HG03095 (cell line): ENCODE measurements around the gene PALS2.

Source experiments
- ATAC-seq: cut with Tn5 transposase; IDR thresholded peaks from one replicate; pipeline ENCODE4 v1.9.1; 2021; ENCODE audit warnings: moderate library complexity; ENCODE audit not compliant: unreplicated experiment

PALS2 gene

DNA sequence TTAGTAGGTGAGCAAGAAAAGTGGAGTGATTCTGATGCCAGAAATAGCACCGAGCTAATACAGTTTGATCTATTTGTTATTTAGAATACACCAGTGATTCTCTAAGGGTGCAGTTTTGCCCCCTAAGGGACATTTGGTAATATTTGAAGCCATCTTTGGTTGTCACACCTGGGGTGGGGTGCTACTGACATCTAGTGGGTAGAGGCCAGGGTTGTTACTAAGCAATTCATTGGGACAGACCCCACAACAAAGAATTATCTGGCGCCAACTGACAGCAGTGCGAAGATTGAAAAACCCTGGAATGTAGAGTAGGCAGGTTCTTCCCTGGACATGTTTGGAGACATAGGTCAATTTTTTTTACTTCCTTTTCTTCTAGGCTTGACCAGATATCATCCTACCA lies 14.6 kb downstream of the PALS2 start:
- ATAC-seq: peak; percentile 45

DNA sequence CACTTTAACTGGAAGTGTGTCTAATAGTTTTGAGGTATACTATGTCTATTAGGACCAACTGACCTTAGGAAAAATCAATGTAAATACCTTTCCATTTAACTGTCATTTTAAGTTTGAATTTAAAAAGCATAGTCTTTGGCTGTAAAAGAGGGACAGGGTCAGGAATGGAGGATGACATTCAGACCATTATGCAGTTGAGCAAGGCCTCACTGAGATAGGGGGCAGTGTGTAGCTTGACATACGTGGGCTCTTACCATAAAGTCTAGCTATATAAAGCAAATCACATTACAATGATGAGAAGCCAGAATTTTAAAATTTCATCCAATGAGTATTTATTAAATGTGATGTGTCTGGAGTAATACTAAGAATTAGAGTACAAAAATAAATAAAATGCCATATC lies 17.9 kb downstream of the PALS2 start:
- ATAC-seq: no peak

DNA sequence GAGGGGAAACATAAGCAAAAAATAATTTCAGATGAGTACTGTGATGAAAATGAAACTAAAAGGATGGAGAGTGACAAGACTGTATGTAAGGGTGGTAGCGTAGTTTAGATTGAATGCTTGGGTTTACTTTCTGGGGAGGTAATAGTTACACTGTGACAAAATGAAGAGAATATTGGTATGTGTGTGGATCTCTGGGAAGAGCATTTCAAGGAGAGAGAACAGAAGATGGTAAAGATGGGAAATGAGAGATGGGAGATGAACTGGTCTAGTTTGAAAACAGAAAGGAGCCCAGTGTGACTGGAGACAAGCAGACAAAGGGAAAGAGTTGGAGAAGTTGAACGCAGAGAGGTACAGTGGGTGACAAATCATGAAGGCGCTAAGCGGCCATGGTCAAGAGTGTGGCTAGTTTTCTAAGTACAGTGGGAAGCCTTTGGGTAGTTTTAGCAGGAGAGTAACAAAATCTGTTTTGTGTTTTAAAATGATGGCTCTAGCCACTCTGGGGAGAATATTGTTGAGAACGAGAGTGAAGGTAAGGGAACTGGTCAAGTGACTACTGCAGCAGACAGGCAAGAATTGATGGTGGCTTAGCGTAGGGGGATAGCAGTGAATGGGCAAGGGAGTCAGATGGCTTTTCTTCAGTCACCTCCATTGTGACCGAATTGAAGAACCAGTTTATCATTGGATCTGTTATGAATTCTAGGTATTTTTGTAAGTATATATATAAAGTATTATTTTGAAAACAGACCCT lies 22.6 kb downstream of the PALS2 start:
- ATAC-seq: peak; percentile 64

DNA sequence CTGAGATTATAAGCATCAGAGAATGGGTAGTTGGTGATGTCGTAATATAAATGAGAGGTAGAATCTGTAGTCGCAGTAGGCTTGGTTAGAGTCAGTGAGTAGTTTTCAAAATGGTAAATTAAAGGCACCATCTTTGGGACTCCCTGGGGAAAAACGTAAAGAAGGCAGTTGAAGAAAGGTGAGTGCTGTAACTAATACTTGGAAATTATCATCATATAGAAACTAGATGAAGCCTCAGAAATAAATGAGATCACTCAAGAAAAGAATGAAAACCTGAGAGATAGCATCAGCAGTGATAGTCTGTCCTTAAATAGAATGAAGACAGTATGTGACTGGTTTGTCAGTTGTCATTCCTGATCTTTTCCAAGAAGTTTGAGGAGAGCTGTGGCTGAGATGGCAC lies 23.8 kb downstream of the PALS2 start:
- no peak for ATAC-seq

DNA sequence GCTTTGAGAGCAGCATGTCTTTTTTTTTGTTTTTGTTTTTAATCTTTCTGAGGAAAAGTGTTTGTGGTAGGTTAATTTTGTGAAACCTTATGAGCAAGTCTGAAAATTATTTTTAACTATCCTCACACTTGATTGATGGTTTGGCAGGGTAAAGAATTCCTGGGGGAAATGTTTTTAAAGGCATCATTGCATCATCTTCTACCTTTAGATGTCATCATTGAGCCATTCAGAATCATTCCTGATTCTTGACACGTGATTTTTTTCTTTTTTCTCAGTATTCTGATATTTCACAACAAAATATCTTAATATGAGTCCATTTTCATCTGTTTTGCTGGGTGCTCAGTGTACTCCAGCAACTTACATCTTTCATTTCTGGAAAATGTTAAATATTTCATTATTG lies 28.3 kb downstream of the PALS2 start:
- no peak for ATAC-seq

DNA sequence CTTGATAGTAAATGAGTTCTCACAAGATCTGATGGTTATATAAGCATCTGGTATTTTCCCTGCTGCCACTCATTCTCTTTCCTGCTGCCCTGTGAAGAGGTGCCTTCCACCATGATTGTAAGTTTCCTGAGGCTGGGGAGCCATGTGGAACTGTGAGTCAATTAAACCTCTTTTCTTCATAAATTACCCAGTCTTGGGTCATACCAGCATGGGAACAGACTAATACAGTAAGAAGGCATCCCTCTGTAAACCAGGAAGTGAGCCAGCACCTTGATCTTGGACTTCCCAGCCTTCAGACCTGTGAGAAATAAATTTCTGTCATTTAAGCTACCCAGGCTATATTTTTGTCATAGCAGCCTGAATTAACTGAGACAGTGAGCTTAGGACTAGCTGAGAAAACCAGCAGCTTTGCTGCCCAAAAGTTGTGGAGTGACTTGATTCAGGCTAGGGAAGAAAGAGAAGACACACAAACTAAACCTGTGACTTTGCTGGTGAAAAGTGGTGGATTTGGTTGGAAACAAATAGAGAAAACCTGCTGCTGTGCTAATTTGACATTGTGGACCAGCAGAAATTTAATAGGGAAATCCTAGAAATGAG lies 29.7 kb downstream of the PALS2 start:
- ATAC-seq: no peak

DNA sequence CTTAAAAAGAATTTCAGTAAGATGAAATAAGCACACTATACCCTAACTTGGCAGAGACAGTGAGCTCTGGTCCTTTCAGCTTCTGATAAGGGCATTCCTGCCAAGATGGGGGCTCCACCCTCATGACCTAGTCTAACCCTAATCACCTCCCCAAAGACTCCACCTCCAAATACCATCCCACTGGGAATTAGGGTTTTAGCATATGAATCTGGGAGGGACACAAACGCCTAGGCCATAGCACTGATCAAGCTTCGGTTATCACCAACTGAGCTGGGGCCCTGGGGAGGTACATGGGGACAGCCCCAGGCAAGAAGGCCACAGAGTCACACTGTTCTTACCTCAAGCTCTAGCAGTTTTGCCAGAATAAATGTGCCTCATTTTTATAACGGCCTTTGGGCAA lies 31.4 kb downstream of the PALS2 start:
- ATAC-seq: no peak

DNA sequence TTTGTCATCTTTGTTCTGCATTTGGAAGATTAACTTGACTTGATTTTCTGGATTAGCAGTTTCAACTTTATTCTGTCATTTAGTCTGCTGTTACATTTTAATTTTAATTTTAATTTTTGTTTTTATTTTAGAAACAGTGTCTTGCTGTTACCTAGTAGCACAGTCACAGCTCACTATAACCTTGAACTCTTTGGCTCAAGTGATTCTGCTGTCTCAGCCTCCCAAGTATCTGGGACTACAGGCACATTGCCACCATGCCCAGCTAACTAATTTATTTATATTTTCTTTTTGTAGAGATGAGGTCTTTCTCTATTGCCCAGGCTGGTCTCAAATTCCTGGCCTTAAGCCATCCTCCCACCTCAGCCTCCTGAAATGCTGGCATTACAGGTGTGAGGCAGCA lies 35.3 kb downstream of the PALS2 start:
- no peak for ATAC-seq

DNA sequence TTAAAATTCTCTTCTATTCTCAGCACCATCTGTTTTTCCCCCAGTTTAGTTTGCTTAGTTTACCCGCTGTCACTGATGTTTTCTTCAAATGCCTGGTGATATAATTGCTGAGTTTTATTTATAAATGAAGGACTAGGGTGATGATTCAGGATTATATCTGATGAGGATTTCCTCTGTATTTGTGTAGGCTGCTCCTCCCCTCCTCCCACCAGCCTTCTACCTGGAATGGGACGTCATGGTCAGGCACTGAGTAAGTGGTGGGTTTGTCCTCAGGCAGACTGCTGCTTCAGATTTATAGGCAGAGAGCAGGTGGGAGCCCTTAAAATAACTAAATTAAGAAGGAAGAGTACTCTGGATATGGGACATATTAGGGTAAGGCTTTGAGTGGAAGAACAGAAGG lies 35.8 kb downstream of the PALS2 start:
- no peak for ATAC-seq

DNA sequence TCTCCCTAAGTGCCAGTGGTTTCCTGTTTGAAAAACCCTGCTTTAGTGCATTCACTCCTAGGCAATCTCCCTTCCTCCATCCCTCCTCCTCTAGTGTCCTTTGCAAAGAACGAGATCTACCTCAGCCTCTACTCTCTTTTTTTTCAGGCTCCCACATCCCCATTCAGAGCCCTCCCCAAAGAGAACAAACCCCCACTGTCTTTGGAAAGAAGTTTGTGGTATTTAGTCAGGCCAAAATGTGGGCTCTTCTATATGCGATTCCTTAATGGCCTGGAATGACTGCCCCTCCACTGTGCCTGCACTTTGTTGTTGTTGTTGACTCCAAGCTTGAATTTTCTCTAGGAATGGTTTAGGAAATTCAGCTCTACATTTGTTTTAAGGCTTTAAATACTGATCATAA lies 36.3 kb downstream of the PALS2 start:
- ATAC-seq: no peak

DNA sequence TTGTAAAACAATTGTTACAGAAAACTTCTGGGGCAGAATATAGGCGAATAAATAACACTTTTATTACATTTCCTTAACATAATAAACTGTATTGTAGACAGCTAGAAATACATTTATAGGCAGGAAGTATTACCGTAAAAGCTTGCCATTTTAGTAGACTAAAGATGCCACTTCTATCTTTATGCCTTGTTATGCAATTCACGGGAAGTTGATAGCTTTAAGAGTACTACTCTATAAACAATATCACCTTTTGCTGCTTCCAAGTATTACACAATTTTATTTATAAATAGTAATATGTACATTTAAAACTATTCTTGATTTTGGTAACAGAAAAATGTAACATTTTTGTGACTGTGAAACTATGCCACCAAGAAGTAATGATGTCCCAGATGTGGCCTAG lies 37.9 kb downstream of the PALS2 start:
- ATAC-seq: no peak

DNA sequence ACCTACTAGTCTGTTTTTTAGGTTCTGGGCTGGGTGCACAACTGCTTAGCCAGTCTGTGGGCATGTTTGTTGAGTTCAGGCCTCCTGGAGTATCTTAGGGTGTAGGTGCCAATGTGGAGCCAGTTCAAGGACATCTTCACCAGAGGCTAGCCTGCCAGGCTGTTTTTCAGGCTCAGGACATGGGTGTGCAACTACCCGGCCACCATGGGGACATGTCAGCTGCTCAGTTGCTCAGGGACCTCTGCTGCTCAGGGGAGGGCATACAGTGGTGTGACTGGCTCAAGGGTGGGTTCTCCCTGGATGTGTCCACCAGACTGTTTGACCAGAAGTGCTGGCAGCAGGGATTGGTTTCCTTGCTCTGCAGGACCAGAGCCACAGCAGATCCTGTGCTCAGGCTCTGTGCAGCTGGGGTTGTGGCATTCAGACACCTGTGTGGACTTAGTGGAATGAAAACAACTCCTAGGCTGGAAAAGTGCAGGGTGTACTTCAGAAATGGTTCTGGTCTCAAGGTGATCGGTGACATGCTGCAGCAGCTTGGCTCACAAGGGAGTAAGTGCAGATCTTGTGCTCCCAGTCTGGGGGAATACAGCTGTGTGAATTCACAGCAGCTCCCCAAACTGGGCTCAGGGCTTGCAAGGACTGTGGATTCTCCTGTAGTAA lies 44.8 kb downstream of the PALS2 start:
- ATAC-seq: no peak

DNA sequence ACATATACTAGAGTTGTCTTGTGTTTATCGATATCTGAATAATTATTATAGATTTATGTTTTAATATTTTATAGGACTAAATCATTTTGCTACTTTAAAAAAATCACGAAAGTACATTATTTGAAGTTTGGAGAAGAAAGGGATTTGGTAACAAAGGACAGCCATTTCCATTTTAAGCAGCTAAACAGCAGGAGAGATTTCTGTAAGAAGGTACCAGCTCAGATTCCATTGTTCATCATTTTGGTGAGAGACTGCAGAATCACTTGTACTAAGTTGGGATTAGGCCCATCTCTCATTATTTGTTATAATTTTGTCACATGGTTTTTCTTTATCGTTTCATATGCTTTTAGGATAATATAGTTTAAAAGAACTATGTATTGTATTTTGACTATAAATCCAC lies 46.7 kb downstream of the PALS2 start:
- ATAC-seq: no peak

DNA sequence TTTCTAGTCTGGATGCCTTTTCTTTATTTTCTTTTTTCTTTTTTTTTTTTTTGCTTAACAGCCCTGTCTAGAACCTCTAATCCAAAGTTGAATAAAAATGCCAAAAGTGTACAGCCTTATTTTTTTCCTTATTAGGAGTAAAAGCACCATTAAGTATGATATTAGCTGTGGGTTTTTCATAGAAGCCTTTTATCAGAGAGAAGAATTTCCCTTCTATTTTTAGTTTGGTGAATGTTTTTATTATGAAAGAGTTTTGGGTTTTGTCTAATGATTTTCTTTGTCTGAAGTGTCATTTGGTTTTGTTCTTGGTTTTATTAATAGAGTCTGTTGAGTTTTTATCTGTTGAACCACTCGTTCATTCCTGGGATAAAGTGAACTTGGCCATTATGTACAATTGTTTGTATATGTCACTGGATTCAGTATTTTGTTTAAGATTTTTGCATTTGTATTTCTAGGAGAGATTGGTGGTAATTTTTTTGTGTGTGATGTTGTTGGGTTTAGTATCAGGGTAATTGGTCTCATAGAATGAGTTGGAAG lies 49.5 kb downstream of the PALS2 start:
- ATAC-seq: no peak
